22Rv1 (cell line): Measurements from ENCODE around the gene FBP2.

Experiments
- H3K27ac ChIP-seq: fragments of 450-650 bp; 2 replicates; pipeline ENCODE4 v1.5.1; 2017
- CTCF ChIP-seq: fragments of 450-650 bp; IDR thresholded peaks from 2 replicates; pipeline ENCODE4 v1.5.1; 2017; ENCODE audit warnings: mild to moderate bottlenecking
- ZFX ChIP-seq: fragments of 450-650 bp; IDR thresholded peaks from 2 replicates; pipeline ENCODE4 v1.6.1; 2017; ENCODE audit warnings: antibody characterized with exemption, borderline replicate concordance

Gene FBP2

GRCh38 chr9:94526271-94526670 lies 67.4 kb downstream of the FBP2 start:
- H3K27ac ChIP-seq, result no peak overlapping the region
- TF ChIP-seq ZFX (no peak), CTCF (no peak)

GRCh38 chr9:94525396-94526035 lies 68.1 kb downstream of the FBP2 start:
- TF ChIP-seq ZFX, result no peak
- TF ChIP-seq CTCF, result no peak
- H3K27ac ChIP-seq, result no peak overlapping the region

GRCh38 chr9:94517254-94517653 lies 76.4 kb downstream of the FBP2 start:
- H3K27ac ChIP-seq, result no peak overlapping the region
- TF ChIP-seq ZFX (no peak), CTCF (no peak)

DNA sequence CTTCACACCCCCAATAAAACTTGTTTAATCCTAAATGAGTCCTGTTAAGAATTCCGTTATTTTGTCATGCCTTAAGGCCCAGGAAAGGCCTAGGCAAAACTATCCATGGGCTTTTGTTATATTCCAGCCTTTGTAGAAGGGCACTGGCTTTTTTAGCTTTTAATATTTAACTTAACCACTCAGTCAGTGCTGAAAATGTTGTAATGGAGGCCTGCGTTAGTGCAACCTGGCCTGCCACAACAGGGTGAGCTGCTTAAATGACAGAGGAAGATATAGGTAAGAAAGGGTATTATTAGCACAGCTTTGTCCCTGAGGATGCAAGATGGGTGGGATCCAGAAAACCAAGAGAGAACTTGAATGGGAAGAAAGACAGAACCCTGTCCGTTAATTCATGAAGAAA lies 78.9 kb downstream of the FBP2 start:
- no peak overlapping the region for H3K27ac ChIP-seq
- TF ChIP-seq ZFX (no peak), CTCF (no peak)

GRCh38 chr9:94511955-94512265 lies 81.7 kb downstream of the FBP2 start:
- no peak overlapping the region for H3K27ac ChIP-seq
- TF ChIP-seq ZFX, result no peak
- TF ChIP-seq CTCF, result no peak

GRCh38 chr9:94511134-94511954 lies 82.3 kb downstream of the FBP2 start:
- TF ChIP-seq CTCF, result no peak
- no peak for TF ChIP-seq ZFX
- no peak overlapping the region for H3K27ac ChIP-seq
